ENCODE data around the gene WWOX.

The WWOX gene

GRCh38 chr16:78903843-78904242 is 804.4 kb downstream of the WWOX start:
- DNase-seq (ENCODE audit: low spot score): no peak

GRCh38 chr16:78906135-78906534 is 806.7 kb downstream of the WWOX start:
- no peak for DNase-seq (ENCODE audit: low spot score)

GRCh38 chr16:78909226-78909625 is 809.8 kb downstream of the WWOX start:
- DNase-seq (ENCODE audit: low spot score): no peak

GRCh38 chr16:78915811-78916345 is 816.4 kb downstream of the WWOX start:
- DNase-seq (ENCODE audit: low spot score): no peak

GRCh38 chr16:78916928-78917545 is 817.6 kb downstream of the WWOX start:
- no peak for DNase-seq (ENCODE audit: low spot score)

- DNase-seq (ENCODE audit: low spot score): no peak
Observed at GRCh38 chr16:78918805-78919305, 819.4 kb downstream of the WWOX start.

GRCh38 chr16:78919852-78920251 is 820.4 kb downstream of the WWOX start:
- DNase-seq (ENCODE audit: low spot score): no peak

- no peak for DNase-seq (ENCODE audit: low spot score)
Observed at GRCh38 chr16:78920621-78921020, 821.2 kb downstream of the WWOX start.

GRCh38 chr16:78925083-78925767 is 825.8 kb downstream of the WWOX start:
- peak; percentile 2 for DNase-seq (ENCODE audit: low spot score)

- no peak for DNase-seq (ENCODE audit: low spot score)
Observed at GRCh38 chr16:78926723-78927210, 827.3 kb downstream of the WWOX start.

- no peak for DNase-seq (ENCODE audit: low spot score)
Observed at GRCh38 chr16:78927766-78928165, 828.3 kb downstream of the WWOX start.

- DNase-seq (ENCODE audit: low spot score): no peak
Observed at GRCh38 chr16:78929841-78930240, 830.4 kb downstream of the WWOX start.

GRCh38 chr16:78930561-78930960 is 831.1 kb downstream of the WWOX start:
- no peak for DNase-seq (ENCODE audit: low spot score)

GRCh38 chr16:78931267-78931666 is 831.8 kb downstream of the WWOX start:
- DNase-seq (ENCODE audit: low spot score): no peak

GRCh38 chr16:78931678-78932077 is 832.2 kb downstream of the WWOX start:
- DNase-seq (ENCODE audit: low spot score): no peak

GRCh38 chr16:78932355-78932943 is 833.0 kb downstream of the WWOX start:
- no peak for DNase-seq (ENCODE audit: low spot score)

GRCh38 chr16:78936060-78936459 is 836.6 kb downstream of the WWOX start:
- no peak for DNase-seq (ENCODE audit: low spot score)

- no peak for DNase-seq (ENCODE audit: low spot score)
Observed at GRCh38 chr16:78939597-78939996, 840.1 kb downstream of the WWOX start.

- no peak for DNase-seq (ENCODE audit: low spot score)
Observed at GRCh38 chr16:78942625-78943245, 843.3 kb downstream of the WWOX start.

GRCh38 chr16:78945336-78945735 is 845.9 kb downstream of the WWOX start:
- DNase-seq (ENCODE audit: low spot score): no peak

- no peak for DNase-seq (ENCODE audit: low spot score)
Observed at GRCh38 chr16:78946556-78946955, 847.1 kb downstream of the WWOX start.

GRCh38 chr16:78950768-78951167 is 851.3 kb downstream of the WWOX start:
- no peak for DNase-seq (ENCODE audit: low spot score)

All from hematopoietic multipotent progenitor cell treated with erythropoietin and hydrocortisone succinate and interleukin-3 and kit ligand, for 15 days (in vitro differentiated cells).